ENCODE results near the gene CDT1.
"Not testable (repeated sequence)": the region's sequence is repeated elsewhere in the genome, so short reads cannot be mapped to it uniquely, and the experiment has no call there.

Gene CDT1

DNA sequence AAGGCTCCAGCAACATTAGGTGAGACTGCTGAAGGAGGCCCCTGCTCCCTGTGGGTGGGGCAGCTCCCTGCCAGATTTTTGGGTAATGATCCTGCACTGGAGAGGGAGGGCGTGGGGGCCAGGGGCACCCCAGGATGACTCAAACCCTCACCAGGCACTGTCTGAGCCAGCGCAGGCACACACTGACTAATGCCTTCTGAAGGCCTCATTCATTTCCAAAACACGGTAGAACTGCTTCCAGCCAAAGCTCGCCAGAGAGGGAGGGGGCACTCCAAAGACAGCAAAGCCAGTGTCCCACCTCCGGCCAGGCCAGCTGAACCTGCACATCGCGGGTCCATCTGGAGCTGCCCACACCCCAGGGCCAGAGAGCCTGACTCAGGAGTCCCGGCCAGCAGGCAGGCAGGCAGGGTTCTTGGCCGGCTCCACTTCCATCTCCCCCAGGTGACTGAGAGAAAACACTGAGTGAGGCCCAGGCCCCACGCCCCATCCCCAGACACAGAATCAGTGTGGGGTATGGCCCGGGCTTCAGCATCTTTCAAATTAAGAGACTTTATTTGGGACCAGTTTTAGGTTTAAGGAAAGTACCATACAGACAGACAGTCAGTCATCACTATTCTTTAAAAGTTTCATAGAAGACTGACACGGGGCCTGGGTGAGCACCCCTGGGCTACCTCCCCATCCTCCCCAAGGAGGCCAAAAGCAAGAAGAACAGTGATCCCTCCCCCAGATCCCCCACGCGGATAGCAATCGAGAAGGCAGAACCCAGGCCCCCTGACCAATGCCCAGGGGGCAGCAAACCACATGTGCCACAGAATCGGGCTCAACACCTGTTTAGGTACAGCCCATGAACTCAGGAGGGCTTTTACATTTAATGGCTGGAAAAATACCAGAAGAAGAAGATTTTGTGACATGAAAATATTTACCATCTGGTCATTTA, 20.9 kb upstream of the CDT1 start:
- no peak for DNase-seq (ENCODE audit: low read depth)

DNA sequence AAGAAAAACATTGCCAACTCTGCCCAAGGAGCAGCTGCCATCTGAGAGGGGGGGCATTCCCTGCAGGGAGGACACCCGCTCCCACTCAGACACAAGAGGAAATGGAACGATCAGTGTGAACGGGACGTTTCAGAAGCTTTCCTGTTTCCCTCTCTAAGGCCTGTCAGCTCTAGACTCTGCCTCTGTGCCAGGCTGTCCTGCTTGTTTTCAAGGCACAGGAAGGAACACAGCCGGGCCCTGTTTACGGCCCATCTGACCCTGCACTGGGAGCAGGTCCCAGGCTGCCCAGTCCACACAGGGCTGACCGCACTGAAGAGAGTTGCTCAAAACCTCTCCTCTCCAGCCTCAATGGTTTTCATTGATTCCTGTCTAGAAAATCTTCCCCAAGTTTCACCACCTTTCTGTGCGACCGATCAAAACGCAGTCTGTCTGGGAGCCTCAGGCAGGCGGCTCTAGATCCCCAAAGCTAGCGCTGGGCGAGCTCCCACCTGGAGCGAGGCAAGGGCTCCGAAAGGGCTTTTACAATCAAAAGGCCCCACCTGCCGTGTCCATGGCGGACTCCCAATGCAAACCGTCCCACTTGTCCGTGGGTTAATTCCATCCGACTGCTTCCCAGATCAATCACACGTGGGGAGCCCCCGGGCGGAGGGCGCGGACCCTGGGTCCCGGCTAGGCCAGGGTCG, 20.1 kb upstream of the CDT1 start:
- no peak for DNase-seq (ENCODE audit: low read depth)

DNA sequence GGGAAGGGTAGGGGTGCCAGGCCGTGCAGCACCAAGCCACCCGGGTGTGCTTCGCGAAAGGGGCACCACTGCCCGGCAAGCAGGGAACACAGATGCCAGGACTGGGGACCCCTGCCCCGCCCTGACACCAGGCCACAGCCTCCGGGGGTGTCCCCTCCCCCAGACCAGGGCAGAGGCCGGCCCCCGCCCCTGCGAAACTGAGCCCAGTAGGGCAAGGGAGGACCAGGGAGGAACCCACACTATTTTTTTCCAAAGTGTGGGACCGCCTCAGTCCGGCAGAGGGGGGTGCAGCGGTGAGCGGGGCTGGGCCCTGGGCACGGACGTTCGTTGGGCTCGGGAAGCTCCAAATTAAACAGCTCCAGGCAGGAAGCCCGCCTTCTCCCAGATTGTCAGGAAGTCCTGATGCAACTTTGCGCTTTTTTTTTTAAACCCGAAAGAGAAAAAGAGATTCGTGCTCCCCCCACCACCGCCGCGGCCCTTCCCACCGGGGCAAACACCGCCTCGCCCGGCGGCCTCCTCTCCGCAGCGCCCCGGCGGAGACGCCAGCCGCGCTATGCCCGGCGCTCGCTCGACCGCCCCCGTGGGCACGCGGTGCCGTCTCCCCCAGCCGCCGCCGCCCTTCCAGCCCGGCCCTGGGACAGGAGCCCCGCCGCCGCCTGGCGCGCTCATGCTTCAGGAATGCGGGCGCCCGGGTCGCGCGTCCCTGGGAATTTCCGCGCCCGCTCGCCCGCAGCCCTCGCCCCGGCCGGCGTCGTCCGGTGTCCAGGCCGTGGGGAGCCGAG, 19.3 kb upstream of the CDT1 start:
- no peak for DNase-seq (ENCODE audit: low read depth)

DNA sequence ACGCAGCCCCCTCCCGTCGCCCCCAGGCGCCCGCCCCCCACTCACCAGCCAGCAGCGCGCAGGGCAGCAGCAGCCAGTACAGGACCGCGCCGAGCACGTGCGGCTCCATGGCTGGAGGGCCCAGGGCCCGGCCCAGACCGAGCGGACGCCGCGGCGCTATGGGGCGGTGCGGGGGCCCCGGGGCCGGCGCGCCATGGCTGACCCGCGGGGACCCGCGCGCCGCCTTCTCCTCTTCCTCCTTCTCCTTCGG, 18.8 kb upstream of the CDT1 start:
- no peak for DNase-seq (ENCODE audit: low read depth)

DNA sequence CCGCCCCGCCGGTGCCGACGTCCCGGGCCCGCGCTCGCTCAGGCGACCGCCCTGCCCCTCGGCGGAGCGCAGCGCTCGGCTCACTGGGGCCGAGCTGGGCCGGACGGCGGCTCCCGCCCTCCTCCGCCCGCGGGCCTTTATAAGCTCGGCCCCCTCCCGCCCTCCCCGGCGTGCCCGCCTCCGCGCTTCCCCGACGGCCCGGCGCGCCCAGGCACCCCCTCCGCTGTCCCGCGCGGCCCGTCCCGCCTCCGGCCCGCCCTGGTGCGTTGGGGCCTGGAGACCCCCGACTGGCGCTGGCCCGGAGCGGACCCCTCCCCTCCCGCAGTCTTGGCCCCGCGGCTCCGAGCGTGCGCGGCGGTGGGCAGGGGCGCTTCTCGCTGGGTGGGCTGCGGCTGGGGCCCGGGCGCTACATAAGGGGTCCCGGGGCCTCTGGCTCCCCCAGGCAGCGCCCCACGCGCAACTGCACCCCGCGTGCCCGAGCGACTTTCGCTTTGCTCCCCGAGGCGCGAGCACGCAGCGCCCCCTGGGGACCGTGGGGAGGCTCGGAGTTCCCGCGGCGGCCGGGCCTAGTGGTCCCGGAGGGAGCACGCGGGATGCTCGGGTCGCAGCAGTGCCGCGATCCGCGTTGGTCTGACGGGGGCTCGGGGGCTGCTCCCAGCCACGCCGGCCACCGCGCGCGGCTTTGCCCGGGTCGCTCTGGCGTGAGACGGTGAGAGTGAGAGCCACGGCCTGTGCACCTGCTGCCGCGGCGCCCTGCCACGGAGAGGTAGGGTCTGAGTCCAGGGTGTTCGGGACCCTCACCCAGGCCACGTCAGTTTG, 18.3 kb upstream of the CDT1 start, which contains the start of gene PIEZO1:
Gene PIEZO1 (minus strand): TSS at position 115 of the 819 bp plus-strand sequence. CDS start 256 bp downstream, outside the sequence.
- peak; percentile 82 for DNase-seq (ENCODE audit: low read depth)

DNA sequence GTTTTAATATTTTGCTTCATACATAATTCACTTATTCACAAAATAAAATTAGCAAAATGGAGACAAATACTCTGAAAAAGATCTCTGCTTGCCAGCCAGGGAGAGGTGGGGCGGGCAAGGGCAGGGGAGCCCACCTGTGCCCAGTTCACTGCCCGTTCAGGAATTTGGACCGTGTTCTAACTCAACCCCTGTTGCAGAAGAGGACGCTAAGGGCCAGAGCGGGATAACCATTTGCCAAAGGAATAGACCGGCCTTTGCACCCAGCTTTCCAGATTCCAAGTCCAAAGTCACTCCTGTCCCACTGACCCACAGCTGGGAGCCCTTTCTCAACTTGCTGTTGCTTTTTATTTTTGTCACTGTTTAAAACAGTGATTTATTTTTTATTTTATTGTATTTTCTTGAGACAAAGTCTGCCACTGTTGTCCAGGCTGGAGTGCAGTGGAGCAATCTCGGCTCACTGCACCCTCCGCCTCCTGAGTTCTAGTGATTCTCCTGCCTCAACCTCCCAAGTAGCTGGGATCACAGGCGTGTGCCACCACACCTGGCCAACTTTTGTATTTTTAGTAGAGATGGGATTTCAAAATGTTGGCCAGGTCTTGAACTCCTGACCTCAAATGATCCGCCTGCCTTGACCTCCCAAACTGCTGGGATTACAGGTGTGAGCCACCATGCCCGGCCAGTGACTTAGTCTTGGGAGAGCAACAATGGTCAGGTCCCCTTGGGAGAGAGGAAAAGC, 15.8 kb upstream of the CDT1 start:
- no peak for DNase-seq (ENCODE audit: low read depth)

DNA sequence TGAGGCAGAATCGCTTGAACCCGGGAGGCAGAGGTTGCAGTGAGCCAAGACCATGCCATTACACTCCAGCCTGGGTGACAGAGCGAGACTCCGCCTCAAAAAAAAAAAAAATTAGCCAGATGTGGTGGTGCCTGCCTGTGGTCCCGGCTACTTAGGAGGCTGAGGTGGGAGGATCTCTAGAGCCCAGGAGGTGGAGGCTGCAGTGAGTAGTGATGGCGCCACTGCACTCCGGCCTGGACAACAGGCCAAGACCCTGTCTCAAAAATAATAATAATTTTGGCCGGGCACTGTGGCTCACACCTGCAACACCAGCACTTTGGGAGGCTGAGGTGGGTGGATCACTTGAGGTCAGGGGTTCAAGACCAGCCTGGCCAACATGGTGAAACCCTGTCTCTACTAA, 14.8 kb upstream of the CDT1 start:
- not testable (repeated sequence) for DNase-seq (ENCODE audit: low read depth)

DNA sequence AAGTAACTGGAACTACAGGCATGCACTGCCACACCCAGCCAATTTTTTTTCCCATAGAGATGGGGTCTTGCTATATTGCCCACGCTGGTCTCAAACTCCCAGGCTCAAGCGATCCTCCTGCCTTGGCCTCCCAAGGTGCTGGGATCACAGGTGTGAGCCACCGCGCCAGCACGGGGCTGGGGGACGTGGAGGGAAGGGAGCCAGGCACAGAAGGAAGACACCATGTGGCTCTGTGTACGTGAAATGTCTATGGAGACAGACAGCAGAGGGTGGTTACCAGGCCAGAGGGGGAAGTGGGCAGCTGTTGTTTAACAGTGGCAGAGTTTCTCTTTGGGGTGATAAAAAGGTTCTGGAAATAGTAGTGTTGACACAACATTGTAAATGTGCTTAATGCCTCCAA, 14.0 kb upstream of the CDT1 start:
- no peak for DNase-seq (ENCODE audit: low read depth)

DNA sequence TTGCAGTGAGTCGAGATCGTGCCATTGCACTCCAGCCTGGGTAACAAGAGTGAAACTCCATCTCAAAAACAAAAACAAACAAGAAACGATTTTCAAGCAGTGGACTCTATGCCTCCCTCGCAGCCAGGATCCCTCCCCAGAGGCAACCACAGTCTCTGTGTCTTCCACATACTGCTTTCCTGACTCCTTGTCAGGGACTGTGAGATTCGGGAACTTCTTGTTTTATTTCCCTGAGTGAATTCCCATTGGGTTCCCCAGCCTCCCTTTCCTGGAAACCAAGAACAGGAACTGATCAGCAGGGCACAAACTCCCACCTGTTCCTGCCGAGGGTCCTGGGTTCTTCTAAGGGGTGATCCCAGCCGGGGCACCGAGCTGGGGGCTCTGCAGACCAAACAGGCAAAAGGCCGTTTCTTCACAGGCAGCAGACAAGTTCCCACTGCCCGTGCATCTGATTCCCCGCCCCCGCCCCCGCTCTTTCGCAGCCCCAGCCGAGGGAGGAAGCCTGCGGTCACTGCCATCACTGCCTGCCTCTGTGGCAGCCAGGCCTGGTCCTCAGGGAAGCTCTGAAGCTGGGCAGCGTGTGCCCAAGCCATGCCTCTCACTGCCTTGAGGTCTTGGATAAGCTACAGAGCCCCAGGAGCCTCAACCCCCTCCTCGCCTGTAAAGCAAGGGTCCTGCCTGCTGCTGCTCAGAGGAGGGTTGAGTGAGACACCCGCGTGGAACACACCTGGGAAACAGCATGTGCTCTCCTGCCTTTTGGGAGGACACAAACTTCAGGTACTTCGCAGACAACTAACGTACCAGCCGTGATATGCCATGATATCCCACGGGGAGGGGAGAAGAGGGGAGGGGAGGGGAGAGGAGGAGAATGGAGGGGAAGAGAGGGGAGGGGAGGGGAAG, 13.0 kb upstream of the CDT1 start:
- no peak for DNase-seq (ENCODE audit: low read depth)

DNA sequence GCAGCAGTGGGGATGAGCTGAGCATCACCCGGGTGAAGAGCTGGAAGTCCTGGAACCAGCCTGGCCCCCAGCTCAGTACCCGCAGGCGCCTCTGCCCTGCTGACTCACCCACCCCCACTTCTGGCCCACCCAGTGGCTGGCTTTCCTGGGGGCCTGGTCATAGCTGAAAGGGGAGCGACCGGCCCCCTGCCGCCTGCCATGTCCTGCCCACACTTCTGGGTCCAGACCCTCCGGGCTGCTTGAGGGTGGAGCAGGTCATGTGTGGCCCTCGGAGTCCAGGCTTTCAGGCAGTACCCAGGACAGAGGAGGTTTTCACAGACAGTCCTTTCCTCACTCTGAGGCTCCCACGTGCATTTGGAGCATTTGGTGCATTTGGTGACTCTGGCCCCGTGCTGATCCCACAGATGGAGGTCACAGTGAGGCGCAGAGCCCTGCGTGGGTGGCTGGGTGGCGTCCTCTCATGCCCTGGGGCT, 11.5 kb upstream of the CDT1 start:
- no peak for DNase-seq (ENCODE audit: low read depth)

DNA sequence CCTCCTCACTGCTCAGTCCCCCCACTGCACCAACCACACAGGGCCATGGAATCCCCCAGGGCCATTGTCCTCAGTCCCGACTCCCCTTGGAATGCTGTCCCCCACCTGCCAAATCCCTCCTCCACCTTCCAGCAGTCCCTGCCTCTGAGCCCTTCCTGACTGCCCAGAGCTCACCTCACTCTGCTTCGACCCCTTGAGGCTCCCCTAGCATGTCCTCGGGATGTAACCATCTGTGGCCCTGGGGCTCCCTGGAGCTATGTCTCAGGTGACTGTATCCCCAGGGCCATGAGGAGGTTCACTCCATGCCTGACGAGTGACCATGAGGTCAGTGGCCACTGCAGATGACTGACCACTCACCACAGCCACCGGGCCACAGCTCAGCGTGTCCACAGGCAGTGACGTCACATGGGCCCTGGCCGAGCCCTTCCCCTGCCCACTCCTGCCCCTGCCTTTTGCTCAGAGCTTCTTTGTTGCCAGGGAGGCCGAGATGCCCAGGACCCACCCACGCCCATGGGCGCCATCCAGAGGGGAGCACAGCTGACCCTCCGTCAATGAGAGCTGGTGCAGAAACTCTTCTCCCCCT, 10.8 kb upstream of the CDT1 start:
- DNase-seq (ENCODE audit: low read depth) = no peak

DNA sequence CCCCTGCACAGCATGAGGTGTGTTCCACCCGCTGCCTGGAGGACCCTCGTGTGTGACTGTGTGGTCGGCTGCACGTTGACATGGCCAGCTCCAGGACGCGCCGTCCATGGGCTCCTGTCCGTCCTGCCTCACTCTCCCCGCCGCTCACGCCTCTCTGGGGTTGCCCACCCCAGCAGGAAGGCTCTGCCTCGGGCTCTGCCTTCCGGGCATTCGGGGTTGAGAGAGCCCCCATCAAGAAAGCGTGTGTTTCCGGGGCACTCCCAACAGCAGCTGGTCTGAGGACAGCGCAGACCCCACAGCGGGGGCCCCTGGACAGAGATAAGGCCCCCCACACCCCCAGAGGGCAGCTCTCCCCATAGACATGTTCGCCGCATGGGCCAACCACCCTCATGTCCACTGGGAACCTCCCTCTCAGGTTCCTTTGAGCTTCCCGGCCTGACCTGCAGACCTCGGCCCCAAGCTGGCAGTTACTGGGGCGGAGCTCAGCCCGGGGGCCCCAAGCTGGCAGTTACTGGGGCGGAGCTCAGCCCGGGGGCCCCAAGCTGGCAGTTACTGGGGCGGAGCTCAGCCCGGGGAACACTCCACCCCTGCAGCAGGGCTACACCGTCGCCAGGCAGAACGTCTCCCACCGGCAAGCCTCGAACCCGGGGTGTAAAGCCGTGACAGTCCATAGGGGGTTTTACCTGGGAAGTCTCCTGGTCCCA, 10.2 kb upstream of the CDT1 start:
- no peak for DNase-seq (ENCODE audit: low read depth)

DNA sequence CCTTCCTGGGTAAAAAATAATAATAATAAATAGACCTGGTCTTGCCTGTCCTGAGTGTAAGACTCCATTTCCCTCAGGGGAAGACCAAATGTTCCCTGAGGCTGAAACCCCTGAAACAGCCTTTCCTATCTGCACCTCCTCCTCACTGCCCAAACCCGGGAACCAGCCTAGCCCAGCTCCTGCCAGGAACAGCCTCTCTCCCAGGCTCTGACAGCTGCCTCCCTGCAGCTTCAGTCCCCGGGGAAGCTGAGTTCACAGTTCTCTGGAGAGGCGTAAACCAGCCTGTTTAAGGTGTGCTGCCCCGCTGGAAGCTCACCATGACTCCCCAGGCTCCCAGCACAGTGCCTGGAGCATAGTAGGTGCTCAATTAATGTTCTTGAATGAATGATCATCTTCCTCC, 7.3 kb upstream of the CDT1 start:
- no peak for DNase-seq (ENCODE audit: low read depth)

DNA sequence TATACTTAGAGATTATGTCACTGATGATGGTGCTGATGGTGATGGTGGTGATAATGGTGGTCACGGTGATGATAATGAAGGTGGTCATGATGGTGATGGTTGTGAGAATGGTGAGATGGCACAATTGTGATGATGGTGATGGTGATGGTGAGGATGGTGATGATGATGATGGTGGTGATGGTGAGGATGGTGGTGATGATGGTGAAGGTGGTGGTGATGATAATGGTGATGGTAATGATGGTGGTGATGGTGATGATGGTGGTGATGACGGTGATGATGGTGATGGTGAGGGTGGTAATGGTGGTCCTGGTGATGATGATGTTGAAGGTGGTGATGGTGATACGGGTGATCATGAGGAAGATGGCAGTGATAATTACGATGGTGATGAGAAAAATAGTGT, 5.5 kb upstream of the CDT1 start:
- DNase-seq (ENCODE audit: low read depth) = no peak

DNA sequence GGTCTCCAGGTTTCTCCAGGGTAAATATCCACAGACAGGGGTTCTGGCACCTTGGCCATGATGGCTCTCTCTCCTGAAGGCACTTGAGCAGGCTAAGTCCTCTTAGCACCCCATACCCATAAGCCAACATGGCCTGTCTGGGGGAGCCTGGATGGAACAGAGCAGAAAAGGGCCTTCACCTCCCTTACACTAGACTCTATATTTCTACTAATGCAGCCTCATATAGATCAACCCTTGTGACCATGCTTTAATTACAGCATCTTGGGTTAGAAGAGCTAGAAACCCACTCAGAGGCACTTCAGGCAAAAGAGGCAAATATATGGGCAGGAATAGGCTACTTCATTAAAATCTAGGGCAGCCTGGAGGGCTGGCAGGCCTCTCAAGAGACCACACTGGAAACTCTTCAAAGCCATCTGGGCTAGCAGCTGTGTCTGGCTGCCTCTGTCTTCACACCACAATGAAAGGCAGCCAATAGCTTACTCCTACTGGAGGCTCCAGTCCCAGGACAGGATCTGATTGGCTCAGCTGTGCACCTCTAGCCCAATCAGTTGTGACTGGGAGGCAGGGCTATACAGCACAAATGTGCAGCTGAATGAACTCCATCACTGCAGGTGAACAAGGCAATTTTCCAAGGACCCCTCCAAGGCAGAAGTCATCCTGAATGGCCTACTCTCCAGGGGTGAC, 4.7 kb upstream of the CDT1 start:
- no peak for DNase-seq (ENCODE audit: low read depth)

DNA sequence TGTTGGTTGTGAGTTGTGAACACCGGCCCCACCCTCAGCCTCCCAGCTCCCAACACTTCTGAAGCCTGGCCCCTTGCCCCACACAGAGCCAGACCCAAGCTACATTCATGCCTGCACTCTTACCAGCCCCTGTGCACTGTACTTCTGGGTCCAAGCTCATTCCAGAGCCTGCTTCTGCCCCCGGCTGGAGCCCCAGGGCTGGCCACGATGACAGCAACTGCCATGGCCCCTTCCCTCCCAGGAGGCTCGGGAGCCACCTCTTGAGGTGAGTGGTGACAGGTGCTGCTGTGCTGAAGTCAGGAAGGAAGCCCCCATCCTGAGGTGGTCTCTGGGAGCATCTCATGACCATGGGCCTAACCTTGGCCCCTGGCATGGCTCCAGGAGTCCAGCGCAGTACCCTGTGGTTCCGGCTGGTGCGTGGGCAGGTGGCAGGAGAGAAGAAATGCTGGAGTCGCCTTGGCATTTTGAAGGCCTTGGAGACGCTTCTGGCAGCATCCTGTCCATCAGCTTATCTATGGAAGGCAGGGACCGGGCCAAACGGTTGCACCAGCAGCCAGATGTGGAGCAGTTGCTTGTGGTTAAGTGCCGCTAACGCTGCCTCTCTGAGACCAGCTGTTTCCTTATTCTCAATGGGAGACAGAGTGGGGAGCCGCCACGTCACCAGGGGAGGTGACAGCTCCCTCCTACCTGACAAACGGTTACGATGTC, 3.9 kb upstream of the CDT1 start:
- DNase-seq (ENCODE audit: low read depth) = no peak

DNA sequence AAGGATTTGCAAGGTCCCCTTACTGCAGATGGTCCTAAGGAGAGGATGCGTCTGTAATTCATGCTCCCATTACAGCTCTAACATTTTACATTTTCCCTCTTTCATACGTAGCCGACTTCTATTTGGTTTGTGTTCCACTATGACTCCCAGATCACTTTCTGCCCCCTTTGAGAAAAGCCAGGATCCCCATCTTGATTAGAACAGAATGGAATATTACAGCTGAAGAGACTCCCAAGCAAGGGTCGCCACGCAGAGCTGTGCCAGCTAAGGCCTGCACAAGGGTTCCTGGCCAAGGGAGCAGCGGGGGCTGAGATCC, 3.4 kb upstream of the CDT1 start:
- no peak for DNase-seq (ENCODE audit: low read depth)

DNA sequence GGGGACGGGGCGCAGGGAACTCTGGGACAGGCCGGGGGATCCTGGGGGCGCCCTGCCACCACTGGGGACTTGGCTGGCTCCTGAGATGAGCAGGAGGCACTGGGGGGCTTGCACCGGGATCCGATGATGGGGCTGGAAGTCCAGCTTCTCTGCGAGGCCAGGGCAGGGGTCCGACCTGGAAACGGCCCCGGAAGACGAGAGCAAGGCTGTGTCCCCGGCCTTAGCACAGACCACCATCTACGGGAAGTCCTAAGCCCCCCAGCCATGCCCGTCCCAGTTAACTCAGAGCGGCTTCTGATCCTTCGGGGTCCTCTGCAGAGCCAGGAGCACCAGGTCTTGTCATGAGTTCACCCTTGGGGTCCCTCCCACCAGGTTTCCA, 573 bp downstream of the CDT1 start:
- no peak for DNase-seq (ENCODE audit: low read depth)

All from activated T-helper 1 cell treated with Interleukin-2 at 50 U/mL for 16 hours (primary cell).